ENCODE results near the gene HARBI1.

Gene HARBI1

DNA sequence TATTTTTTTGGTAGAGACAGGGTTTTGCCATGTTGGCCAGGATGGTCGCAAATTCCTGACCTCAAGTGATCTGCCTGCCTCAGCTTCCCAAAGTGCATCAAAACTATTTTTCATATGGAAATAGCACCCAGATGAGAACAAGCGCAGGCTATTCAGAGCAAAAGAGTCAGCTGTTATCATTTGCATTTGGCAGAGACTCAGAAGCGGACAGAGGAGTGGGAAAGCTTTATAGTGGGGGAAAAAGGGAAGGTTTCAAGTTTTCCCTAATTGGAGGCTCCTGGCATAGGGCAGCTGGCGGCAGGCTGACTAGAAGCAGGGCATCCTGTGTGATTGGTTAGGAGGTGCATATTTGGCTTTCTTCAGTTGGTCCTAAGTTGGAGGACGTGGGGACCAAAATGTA is 20.5 kb upstream of the HARBI1 start (continued):
- TF ChIP-seq, protein P1, sequence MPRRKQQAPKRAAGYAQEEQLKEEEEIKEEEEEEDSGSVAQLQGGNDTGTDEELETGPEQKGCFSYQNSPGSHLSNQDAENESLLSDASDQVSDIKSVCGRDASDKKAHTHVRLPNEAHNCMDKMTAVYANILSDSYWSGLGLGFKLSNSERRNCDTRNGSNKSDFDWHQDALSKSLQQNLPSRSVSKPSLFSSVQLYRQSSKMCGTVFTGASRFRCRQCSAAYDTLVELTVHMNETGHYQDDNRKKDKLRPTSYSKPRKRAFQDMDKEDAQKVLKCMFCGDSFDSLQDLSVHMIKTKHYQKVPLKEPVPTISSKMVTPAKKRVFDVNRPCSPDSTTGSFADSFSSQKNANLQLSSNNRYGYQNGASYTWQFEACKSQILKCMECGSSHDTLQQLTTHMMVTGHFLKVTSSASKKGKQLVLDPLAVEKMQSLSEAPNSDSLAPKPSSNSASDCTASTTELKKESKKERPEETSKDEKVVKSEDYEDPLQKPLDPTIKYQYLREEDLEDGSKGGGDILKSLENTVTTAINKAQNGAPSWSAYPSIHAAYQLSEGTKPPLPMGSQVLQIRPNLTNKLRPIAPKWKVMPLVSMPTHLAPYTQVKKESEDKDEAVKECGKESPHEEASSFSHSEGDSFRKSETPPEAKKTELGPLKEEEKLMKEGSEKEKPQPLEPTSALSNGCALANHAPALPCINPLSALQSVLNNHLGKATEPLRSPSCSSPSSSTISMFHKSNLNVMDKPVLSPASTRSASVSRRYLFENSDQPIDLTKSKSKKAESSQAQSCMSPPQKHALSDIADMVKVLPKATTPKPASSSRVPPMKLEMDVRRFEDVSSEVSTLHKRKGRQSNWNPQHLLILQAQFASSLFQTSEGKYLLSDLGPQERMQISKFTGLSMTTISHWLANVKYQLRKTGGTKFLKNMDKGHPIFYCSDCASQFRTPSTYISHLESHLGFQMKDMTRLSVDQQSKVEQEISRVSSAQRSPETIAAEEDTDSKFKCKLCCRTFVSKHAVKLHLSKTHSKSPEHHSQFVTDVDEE (CRISPR knock-in tag; IDR thresholded peaks at IDR 0.05), result no peak
- TF ChIP-seq BACH2 (CRISPR knock-in tag; IDR thresholded peaks at IDR 0.05; ENCODE audit: borderline replicate concordance) (no peak), SNAI2 (CRISPR knock-in tag; IDR thresholded peaks at IDR 0.05) (no peak), CREB5 (CRISPR knock-in tag; IDR thresholded peaks at IDR 0.05; ENCODE audit: low read depth) (no peak)

DNA sequence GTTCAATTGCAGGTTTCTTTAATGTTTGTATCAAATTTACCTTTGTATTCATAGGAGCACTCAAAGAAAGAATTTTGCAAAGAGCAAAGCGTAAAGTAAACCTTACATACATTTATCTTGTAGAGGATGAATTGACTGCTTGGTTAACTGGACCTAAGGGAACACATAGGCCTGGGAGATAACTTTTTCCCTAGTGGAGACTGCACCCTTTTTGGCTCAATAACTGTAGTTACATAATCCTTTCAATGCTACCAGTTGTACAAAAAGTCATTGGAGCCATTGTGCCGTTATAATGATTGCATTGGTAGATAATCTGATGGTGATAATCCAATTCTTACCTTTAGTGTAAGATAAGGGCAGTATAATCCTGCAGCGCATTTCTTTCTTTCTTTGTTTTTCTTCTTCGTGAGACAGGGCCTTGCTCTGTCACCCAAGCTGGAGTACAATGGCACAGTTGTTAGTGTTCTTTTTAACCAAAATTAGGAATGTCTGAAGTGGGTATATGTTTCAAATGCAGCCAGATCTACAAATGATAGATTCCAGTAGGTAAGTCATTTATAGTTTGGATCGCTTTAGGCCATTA is 18.6 kb upstream of the HARBI1 start:
- no peak for ATAC-seq
- TF ChIP-seq ZC3H10 (CRISPR knock-in tag; IDR thresholded peaks at IDR 0.05), result no peak
- TF ChIP-seq PPARA (CRISPR knock-in tag; IDR thresholded peaks at IDR 0.05; ENCODE audit: borderline replicate concordance), result no peak
- no peak for TF ChIP-seq ZNF70 (CRISPR knock-in tag; IDR thresholded peaks at IDR 0.05)
- TF ChIP-seq CSDC2 (CRISPR knock-in tag; IDR thresholded peaks at IDR 0.05), result no peak
- TF ChIP-seq ESRRG (CRISPR knock-in tag; IDR thresholded peaks at IDR 0.05), result no peak

GRCh38 chr11:46633291-46634217 is 16.5 kb upstream of the HARBI1 start:
- no peak for TF ChIP-seq ESRRG (CRISPR knock-in tag; IDR thresholded peaks at IDR 0.05)
- no peak for TF ChIP-seq ZNF70 (CRISPR knock-in tag; IDR thresholded peaks at IDR 0.05)
- TF ChIP-seq BACH2 (CRISPR knock-in tag; IDR thresholded peaks at IDR 0.05; ENCODE audit: borderline replicate concordance), result no peak
- no peak for TF ChIP-seq ZNF8 (CRISPR knock-in tag; IDR thresholded peaks at IDR 0.05)
- no peak for ATAC-seq

DNA sequence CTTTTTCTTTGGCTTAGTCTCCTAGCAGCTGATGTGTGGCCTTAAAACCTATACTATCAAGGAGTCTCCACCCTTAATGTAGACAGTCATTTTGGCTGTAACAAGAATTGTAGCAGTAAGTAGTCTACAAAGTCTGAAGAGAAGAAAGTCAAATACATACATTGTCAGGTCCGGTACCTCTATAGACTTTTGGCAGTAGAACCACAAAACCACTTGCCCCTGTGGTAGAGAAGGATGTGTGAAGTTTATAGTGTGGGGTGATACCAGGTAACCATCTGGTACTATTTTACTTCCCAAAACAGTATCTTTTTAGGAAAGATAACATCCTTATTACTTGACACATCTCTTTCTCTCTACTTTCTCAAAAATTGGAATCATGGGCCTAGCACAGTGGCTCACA is 15.5 kb upstream of the HARBI1 start:
- no peak for ATAC-seq
- TF ChIP-seq ESRRG (CRISPR knock-in tag; IDR thresholded peaks at IDR 0.05) (no peak), TCF4 (CRISPR knock-in tag; IDR thresholded peaks at IDR 0.05; ENCODE audit: borderline replicate concordance) (no peak), SNAI2 (CRISPR knock-in tag; IDR thresholded peaks at IDR 0.05) (no peak), PATZ1 (CRISPR knock-in tag; IDR thresholded peaks at IDR 0.05; ENCODE audit: borderline replicate concordance) (no peak)

DNA sequence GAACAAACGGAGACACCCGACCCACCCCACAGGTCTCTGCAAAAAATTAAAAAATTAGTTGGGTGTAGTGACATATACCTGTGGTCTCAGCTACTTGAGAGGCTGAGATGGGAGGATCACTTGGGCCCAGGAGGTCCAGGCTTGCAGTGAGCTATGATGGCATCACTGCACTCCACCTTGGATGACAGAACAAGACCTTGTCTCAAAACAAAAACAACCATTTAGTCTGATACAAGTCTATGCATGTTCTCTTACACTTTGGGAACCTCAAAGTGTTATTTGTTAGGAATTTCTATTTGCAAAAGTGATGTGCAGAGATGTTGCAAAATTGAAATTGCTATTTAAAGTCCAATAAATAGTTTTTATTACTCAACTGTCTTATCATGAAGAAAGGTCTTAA is 14.6 kb upstream of the HARBI1 start:
- ATAC-seq, result no peak
- TF ChIP-seq CREB5 (CRISPR knock-in tag; IDR thresholded peaks at IDR 0.05; ENCODE audit: low read depth), result no peak
- TF ChIP-seq ESRRG (CRISPR knock-in tag; IDR thresholded peaks at IDR 0.05), result no peak
- TF ChIP-seq, protein P2, sequence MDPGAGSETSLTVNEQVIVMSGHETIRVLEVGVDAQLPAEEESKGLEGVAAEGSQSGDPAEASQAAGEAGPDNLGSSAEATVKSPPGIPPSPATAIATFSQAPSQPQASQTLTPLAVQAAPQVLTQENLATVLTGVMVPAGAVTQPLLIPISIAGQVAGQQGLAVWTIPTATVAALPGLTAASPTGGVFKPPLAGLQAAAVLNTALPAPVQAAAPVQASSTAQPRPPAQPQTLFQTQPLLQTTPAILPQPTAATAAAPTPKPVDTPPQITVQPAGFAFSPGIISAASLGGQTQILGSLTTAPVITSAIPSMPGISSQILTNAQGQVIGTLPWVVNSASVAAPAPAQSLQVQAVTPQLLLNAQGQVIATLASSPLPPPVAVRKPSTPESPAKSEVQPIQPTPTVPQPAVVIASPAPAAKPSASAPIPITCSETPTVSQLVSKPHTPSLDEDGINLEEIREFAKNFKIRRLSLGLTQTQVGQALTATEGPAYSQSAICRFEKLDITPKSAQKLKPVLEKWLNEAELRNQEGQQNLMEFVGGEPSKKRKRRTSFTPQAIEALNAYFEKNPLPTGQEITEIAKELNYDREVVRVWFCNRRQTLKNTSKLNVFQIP (CRISPR knock-in tag; IDR thresholded peaks at IDR 0.05; ENCODE audit: borderline replicate concordance, low read depth), result no peak
- TF ChIP-seq PPARA (CRISPR knock-in tag; IDR thresholded peaks at IDR 0.05; ENCODE audit: borderline replicate concordance), result no peak
- TF ChIP-seq ISL1 (CRISPR knock-in tag; IDR thresholded peaks at IDR 0.05), result no peak

Measured in SK-N-SH treated with all-trans-retinoic acid at 6 μM for 48 hours (cell line).